HPDE6-E6E7 (cell line): ENCODE results near the gene SMIM13.

Experiments used
- DNase-seq: peaks from one replicate; pipeline ENCODE4 v3.0.0; 2011; ENCODE audit warnings: missing footprints; ENCODE audit errors: extremely low spot score

Gene SMIM13

DNA sequence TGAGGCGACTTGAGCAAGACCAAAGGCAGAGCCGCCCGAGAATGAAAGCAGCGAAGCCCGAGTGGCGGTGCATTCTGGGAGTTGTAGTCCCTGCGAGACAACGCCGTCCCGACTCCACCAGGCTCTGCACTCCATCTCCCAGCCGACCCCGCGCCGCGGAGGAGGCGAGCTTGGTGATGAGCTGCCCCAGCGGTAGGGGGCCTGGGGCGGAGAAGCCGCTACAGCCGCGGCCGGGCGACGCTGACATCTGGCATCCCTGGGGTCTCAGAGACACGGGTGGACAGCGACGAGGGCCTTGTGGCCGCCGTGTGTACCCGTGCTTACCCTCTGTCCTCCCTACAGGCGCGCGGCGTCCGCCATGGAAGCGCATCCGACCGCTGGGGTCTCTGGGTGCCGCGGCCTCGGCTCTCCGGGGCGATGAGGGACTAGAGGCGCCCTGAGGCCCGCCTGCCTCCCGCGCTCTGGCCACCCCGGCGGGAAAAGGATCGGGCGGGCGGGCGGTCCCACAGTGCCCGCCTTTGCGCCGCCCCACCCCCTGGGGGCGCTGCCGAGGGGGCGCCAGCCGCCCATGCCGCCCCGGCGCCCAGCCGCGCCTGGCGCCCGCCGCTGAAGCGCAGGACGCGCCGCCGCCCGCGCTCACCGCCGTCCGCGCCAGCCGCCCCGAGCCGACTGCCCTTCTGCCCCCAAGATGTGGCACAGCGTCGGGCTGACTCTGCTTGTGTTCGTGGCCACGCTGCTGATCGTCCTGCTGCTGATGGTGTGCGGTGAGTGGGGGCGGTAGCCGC lies at the start of gene SMIM13:
Gene SMIM13, plus strand, starts transcription at position 209 of the 785 bp plus-strand sequence. Its CDS starts 480 bp downstream, at position 689.
- peak; percentile 96 for DNase-seq

DNA sequence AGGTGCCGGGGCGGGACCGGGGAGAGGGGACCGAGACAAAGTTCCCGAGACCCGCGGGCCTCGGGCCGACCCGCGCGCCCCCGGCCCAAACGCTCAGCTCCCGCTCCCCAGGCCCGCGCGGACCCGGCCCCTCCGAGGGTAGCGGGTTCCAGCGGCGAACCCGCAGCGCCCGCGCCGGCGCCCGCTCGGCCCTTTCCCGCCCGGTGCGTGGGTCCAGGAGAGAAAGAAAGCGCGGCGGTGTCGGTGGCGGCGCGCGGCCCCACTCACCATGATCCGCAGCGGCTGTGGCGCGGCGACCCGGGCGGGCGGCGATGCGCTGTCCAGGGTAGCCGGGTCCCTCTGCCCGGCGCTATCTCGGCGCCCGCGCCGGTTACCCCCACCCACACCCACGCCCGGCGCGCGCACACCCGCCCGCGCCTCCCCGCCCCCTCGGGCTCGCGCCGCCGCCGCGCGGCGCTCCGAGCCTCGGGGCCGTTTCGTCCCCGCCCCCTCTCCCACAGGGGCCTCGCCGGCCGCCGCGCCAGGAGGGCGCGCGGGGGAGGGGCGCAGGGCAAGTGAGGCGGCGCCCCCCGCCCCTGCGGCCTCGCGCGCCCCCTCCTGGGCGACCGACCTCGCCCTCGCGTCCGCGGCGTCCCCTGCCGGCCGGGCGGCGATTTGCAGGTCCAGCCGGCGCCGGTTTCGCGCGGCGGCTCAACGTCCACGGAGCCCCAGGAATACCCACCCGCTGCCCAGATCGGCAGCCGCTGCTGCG lies 49.5 kb upstream of the SMIM13 start, which contains the start of gene ELOVL2:
Gene ELOVL2, minus strand, starts transcription at position 345 of the 751 bp plus-strand sequence. Its CDS starts 75 bp downstream, at position 270.
- peak; percentile 28 for DNase-seq

DNA sequence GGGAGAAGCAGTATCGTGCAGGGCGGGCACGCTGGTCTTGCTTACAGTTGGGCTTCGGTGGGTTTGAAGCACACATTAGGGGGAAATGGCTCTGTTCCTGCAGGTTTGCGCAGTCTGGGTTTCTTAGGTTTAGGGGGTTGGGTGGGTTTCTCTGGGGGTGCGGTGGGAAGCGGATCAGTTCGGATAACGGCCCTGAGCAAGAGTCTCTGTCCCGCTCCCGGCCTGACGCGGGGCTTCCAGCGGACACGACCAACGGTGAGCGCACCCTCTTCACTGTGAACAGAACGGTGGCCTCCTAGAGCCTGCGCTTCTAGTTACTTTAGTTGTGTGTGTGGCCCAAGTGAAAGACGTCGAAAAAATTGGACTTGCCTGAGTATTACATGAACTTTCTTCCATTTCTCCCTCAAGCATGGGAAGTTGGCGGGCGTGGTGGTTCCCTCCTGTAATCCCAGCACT lies 48.9 kb upstream of the SMIM13 start:
- no peak for DNase-seq

DNA sequence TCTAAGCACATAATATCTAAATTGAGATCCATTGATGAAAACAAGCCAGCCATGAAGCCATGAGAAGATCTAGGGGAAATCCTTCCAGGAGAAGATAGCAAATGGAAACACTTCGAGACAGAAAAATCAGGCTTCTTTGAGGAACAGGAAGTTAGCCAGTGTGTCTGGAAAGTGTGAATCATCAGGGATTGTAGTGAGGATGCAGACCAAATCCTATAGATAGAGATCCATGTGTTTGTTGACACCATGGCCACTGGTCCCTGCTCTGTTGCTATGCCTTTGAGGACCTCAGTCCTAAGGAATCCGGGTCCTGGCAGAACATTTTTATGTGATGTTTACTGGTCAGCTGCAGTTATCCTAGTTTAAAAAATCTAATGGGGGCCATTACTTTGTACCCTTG lies 42.9 kb upstream of the SMIM13 start:
- no peak for DNase-seq

DNA sequence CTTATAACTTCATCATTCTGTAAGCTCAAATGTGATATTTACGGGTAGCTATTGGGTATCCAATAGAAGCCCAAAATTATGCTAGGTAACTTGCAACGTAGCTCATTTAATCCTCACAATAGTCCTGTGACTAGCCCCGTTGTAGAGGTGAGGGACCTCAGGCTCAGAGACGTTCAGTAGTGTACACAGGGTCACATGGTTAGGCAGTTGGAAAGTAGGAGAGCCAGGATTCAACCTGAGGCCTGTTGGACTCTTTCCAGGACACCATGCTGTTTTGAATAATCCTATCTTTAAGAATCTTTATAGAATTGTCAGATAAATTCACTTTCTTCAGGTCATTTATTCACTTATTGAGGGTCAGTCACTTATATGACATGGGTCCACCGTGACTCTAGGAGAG lies 40.3 kb upstream of the SMIM13 start:
- DNase-seq = no peak

DNA sequence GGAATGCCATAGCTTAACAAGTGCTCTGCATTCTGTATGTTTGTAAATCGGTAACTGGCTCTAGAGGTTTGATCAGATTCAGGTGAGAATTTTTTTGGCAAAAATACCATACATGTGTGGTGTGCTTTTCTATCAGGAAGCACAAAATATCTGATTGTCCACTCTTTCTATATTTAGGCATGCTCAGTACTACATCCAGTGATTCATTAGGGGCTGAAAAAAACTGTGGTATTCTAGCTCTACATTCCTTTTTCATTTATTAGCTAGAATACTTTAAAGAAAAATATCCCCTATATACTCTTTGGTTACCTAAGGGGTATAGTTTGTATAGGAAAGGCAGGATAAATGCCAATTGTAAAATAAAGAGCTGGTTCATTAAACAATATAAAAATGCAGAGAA lies 38.9 kb upstream of the SMIM13 start:
- DNase-seq = no peak

DNA sequence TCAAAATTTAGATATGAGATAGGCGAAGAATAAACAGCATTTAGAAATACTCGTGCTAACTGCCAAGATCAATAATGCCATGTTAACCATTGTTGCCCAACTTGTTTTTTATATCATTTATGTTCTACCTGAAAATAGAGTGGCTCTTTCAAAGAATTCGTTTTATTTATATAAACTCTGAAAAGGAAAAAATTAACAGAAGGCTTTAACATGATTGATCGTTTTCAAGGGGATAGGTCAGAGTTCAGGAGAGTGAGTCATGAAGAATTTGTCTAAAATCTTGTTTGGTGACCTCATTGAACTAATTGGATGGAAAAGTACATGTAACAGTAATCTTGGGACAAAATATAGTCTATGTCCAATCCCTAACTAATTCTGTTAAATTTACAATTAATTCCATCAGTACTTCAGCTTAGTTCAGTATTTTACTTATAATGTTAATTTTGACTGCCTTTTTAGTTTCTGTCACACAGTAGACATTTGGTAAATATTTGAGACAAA lies 38.5 kb upstream of the SMIM13 start:
- DNase-seq = no peak

DNA sequence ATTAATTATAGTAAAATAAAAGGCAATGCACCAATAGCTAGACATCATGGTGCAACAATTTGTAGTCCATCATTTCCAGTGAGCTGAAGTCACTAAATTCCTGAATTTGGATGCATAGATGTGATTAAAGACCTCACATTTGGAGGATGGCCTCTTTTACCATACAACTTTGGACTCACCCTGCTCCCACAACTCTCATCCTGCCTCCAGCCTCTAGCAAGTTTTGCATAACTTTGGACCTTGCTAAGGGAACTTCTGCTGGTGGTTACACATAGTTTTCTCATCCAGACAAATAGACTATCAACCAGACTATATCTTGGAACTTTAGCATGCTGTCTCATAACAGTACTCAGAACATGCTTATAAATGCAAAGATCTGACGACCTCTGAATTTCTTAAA lies 36.8 kb upstream of the SMIM13 start:
- no peak for DNase-seq

DNA sequence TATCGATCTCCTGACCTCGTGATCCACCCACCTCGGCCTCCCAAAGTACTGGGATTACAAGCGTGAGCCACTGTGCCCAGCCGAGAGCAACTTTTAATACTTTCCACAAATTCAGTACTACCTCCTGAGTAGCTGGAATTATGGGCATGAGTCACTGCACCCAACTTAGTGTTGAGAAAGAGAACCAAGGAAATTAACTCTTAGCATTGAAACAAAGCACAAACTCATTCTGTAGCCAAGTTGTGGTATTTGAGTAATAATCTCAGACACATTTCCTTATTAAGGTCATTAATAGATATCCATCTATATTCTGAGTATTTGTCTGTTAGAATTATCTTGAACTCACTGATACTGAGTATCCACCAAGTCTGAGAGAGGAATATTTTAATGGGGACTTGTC lies 35.2 kb upstream of the SMIM13 start:
- DNase-seq = no peak

DNA sequence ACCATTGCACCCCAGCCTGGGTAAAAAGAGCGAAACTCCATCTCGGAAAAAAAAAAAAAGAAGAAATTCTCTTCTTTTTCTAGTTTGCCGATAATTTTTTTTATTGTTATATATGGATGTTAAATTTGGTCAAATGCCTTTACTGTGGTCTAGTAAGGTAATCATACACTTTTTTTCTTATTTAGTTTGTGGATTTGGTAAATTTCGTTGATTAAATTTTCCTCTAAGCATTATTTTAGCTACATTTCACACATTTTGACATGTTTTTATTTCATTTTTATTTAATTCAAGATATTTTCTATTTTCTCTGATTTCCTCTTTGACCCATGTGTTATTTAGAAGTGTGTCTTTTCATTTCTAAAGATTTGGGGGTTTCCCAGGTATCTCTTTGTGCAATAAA lies 31.6 kb upstream of the SMIM13 start:
- DNase-seq = no peak

DNA sequence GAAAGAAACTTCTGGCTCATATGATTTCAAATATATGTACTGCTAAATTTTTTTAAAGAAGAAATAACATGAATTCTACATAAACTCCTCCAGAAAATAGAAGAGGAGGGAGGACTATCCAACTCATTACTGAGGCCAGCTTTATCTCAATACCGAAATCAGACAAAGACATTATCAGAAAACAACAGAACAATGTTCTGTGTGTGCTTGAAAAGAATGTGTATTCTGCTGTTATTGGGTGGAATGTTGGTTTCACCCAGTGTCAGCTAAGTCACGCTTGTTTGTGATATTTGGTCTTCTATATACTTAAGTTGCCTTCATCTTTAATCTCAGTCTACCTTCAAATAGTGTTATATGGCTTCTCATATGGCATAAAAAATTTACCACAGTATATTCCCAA lies 30.9 kb upstream of the SMIM13 start:
- DNase-seq = no peak

DNA sequence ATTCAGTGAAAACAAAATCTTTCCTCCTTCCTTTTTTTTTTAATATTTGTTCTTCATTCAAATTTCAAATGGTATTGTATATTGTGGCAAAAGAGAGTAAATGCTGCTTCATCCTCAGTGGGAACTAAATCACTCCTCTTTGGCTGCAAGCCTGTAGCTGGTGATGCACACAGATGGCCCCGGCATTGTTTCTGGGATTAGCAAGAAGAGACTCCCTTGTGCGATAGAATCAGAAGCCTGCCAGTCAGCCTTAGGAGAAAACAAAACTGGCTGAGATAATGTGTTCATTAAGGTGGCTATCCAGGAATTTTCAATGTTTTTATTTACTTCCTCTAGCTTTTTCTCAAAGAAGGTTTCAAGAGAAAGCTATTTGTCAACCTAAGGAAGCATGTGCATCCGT lies 28.8 kb upstream of the SMIM13 start:
- no peak for DNase-seq

DNA sequence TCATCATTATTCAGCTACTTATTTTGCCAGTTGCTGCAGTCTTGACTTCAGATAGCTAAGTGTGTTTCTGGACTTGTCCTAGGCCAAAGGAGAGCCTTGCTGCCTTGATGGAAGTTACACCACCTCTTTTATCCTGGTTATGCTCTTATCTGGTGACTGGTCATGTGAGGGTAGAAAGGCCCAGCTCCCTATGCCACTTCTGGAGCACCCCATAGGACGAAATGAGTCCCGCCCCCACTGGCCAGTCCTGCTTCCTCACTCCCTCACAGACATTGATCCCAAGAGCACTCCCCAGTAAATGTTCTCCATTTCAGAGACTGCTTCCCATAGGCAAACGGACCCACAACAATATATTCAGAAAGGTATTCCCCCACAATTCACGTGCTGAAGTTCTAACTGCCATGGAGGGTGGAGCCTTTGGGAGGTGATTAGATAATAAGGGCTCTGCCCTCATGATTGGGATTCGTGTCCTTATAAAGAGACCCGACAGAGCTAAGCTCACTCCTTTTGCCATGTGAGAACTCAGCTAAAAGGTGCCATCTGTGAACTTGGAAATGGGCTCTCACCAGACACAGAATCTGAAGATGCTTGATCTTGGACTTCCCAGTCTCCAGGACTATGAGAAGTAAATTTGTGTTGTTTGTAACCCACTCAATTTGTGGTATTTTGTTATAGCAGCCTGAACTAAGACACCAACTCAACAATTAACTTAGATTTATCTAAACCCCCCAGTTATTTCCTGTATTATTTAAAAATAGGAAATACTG lies 28.0 kb upstream of the SMIM13 start:
- DNase-seq = no peak

DNA sequence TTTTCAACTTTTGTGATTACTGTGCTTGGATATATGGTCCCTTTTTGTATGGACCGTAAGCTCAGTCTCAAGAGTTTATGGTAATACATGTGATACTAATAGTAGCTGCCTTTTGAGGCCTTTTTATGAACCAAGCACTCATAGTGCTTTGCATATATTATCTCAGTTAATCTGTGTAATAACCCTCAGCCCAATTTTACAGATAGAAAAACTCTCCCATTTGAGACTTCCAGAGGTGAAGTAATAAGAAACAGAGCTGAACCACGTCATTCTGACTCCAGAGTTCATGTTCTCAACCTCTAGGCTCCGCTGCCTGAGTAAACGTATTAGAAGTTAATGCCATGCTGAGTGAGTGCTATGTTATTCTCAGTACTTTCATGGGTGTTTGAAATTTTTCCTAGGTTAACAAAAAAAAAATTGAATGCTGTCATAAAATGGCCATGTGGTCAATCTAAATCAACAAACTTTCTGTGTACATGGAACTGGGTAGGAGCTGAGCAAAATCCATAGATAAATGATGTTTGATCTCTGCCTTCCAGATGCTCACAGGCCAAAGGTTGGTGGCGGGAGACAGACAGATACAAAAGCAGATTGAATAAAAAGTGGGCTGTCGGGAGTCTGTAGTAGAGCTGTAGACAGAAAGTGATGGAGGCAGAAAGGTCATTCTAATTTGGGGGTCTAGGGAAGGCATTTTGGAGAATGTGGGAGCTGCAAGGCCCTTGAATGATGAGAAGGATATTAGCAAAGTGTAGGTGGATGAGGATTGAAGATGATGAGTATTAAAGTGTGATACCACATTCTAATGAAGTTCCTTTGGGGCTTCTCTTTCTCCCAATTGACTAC lies 26.9 kb upstream of the SMIM13 start:
- no peak for DNase-seq

DNA sequence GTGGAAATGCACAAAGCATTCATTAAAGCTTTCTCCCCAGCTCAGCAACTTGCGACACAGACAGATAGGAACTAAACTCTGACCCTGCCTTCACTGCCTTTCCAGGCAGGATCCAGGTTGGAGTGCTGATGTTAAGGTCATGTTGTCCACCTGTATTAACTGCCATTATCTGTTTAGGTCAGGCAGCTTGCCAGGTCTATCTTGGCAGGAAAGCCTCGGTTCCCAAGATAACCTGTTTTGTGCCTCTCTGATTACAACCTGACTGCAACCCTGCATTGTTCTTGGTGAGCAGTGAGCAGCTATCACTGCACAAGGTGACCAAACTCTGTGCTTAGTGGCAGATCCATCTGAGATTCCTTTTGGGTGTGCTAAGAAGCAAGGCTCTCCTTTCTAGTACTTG lies 26.3 kb upstream of the SMIM13 start:
- DNase-seq = no peak

DNA sequence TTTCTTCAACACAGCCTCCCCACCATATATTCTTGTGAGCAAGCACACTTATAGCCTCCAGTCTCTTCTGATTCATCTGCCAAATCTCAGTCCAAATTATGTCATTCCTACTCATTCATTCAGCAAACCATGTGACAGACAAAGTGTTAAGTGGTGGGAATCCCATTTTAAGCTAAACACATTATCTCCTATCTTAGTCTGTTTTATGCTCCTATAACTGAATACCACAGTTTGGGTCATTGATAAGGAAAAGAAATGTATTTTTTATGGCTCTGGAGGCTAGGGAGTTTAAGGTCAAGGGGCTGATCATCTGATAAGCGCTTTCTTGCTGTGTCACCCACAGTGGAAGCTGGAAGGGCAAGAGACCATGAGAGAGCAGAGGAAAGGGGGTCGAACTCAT lies 23.9 kb upstream of the SMIM13 start:
- no peak for DNase-seq

DNA sequence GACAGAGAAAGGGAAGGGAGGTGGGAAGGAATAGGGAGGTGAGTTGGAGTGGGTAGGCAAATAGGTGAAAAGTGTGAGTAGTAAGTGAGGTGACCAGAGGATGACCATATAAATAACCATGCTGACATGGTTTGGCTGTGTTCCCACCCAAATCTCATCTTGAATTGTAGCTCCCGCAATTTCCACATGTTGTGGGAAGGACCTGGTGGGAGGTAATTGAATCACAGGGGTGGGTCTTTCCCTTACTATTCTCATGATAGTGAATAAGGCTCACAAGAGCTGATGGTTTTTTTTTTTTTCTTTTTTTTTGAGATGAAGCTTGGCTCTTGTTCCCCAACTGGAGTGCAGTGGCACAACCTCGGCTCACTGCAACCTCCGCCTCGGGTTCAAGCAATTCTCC lies 21.5 kb upstream of the SMIM13 start:
- no peak for DNase-seq

DNA sequence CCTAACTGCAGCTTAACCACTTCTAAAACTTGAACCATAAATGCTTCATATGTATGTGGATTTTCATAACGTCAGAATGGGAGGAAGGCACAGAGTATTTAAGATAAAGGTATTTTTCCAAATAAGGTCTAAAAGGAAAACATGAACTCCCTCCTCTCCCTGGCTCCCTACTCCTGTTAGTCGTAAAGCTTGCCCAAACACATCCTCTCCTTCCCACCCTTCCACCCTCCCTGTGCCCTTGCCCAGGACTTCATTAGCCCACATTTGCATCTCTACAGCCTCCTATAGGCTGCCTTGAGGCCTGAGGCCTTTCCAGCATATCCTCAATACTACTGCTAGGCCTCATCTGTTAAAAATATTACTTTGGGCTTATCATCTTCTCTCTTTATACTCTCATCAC lies 17.1 kb upstream of the SMIM13 start:
- DNase-seq = no peak

DNA sequence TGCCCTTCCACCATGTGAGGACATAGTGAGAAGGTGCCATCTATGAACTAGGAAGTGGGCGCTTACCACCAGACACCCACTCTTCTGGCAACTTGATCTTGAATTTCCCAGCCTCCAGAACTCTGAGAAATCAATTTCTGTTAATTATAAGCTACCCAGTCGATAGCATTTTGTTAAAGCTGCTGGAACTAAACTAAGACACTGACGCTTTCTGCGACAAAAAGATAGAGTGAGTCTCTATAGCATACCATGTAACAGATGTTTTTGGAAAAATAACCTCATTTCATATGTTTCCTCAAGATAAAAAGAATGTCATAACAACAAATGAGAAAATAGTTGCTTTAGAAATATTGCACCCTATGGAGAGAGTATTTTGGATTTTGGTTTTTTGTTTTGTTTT lies 15.4 kb upstream of the SMIM13 start:
- DNase-seq = no peak

DNA sequence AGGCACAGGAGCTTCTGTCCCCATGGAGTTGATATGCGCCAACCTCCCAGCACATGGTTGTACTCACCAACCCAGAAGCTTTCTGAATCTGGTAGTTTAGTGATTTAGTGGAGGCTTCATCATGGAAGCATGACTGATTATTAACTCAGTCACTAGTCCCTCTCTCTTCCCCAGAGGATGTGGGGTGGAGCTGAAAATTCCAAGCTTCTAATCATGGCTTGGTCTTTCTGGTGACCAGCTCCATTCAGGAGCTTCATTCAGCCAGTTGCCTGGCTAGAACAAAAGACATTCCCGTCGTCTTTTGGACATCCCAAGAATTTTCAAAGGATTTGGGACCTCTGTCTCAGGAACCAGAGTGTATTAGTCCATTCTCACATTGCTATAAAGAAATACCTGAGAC lies 13.3 kb upstream of the SMIM13 start:
- no peak for DNase-seq

DNA sequence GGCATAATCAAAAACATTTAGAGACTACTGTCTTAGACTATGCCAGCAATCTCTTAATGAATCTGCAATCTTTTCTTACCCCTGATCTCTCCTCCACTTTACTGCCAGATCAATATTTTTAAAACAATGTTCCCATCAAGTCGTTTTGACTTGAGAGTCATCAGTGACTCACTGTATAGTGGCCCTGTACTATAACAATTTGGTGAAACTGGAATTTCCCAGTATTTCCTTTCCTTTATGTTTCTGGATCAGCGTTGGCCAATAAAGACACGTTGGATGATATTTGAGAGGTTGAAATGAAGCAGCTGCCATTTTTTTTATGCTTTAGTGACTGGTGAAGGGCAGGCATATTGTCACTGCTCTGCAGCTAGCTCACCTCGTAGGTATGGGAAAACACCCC lies 10.1 kb upstream of the SMIM13 start:
- no peak for DNase-seq
